ENCODE data around the gene HLA-DQB2.
A peak's percentile ranks its signal among the peaks of the same experiment; 100 is the strongest.
"Not testable (repeated sequence)": the region's sequence is repeated elsewhere in the genome, so short reads cannot be mapped to it uniquely, and the experiment has no call there.

HLA-DQB2 gene

DNA sequence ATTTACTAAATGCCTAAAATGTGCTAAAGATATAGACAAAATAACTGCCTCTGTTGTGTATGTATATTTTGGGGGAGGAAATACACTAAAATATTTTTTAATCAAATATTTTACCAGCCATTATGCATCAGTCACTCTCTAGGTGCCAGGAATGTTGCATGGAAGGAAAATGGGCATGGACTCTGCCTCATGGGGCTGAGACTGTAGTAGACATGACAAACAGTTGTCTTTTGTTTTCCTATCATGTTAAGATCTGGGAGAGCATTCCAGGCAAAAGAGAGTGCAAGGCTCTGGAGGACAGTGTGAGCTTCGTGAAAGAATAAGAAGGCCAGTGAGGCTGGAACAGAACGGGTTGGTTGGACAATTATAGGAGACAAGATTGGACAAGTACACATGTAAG is 27.0 kb upstream of the HLA-DQB2 start:
- Histone ChIP-seq H3F3A (ENCODE audit: insufficient read depth, low read length) (no peaks in the 10 kb centered on the region), H3K27me3 (replicated peaks; ENCODE audit: insufficient read depth, low read length) (peaks cover 9% of the 10 kb centered on the region; the same call in 1 of the 2 replicates), H3K36me3 (replicated peaks; ENCODE audit: insufficient read depth, low read length) (no peaks in the 10 kb centered on the region), H2AFZ (ENCODE audit: low read length) (no peak overlapping the region), H3K4me3 (ENCODE audit: low read length) (no peak overlapping the region), H3K79me2 (ENCODE audit: low read length) (no peaks in the 10 kb centered on the region), H3K9me3 (replicated peaks; ENCODE audit: insufficient read depth, low read length) (no peaks in the 10 kb centered on the region), H3K4me2 (ENCODE audit: low read depth, low read length) (no peak overlapping the region), H3K9me2 (replicated peaks; ENCODE audit: insufficient read depth, low read length) (no peaks in the 10 kb centered on the region), H3K4me1 (ENCODE audit: low read length) (no peaks in the 10 kb centered on the region), H4K20me1 (ENCODE audit: insufficient read depth, low read length) (no peaks in the 10 kb centered on the region), H3K9ac (ENCODE audit: low read length) (no peak overlapping the region), H3K27ac (ENCODE audit: low read length) (no peak overlapping the region)
- no peak for TF ChIP-seq CTCF (IDR thresholded peaks at IDR 0.05; ENCODE audit: low read length)
- no peak for TF ChIP-seq EZH2phosphoT487 (IDR thresholded peaks at IDR 0.05; ENCODE audit: low read length)
- no peak for TF ChIP-seq EZH2 (optimal IDR thresholded peaks at IDR 0.05; ENCODE audit: low read depth, low read length)
- DNase-seq, result no peak

- no peaks in the 10 kb centered on the region for H3K4me1 ChIP-seq (ENCODE audit: low read length)
- H3K4me3 ChIP-seq (ENCODE audit: low read length), result no peak overlapping the region
- no peaks in the 10 kb centered on the region for H3K79me2 ChIP-seq (ENCODE audit: low read length)
- H3K4me2 ChIP-seq (ENCODE audit: low read depth, low read length), result no peak overlapping the region
- no peak overlapping the region for H3K9ac ChIP-seq (ENCODE audit: low read length)
- H4K20me1 ChIP-seq (ENCODE audit: insufficient read depth, low read length), result no peaks in the 10 kb centered on the region
- TF ChIP-seq EZH2phosphoT487 (IDR thresholded peaks at IDR 0.05; ENCODE audit: low read length) (no peak), CTCF (IDR thresholded peaks at IDR 0.05; ENCODE audit: low read length) (peak; percentile 70)
- H3K36me3 ChIP-seq (replicated peaks; ENCODE audit: insufficient read depth, low read length), result no peaks in the 10 kb centered on the region
- no peak overlapping the region for H2AFZ ChIP-seq (ENCODE audit: low read length)
- no peaks in the 10 kb centered on the region for H3K9me3 ChIP-seq (replicated peaks; ENCODE audit: insufficient read depth, low read length)
- DNase-seq, result peak; percentile 69
- no peak overlapping the region for H3K27ac ChIP-seq (ENCODE audit: low read length)
- H3F3A ChIP-seq (ENCODE audit: insufficient read depth, low read length), result no peaks in the 10 kb centered on the region
- H3K9me2 ChIP-seq (replicated peaks; ENCODE audit: insufficient read depth, low read length), result no peaks in the 10 kb centered on the region
- H3K27me3 ChIP-seq (replicated peaks; ENCODE audit: insufficient read depth, low read length), result no peaks in the 10 kb centered on the region
These were observed 22.6 kb upstream of the HLA-DQB2 start for GRCh38 chr6:32785781-32786533.

GRCh38 chr6:32782923-32783322 is 19.6 kb upstream of the HLA-DQB2 start:
- DNase-seq; H2AFZ ChIP-seq (ENCODE audit: low read length); H4K20me1 ChIP-seq (ENCODE audit: insufficient read depth, low read length); H3K27me3 ChIP-seq (replicated peaks; ENCODE audit: insufficient read depth, low read length); H3K79me2 ChIP-seq (ENCODE audit: low read length); H3K36me3 ChIP-seq (replicated peaks; ENCODE audit: insufficient read depth, low read length); H3K4me1 ChIP-seq (ENCODE audit: low read length); H3K9ac ChIP-seq (ENCODE audit: low read length); H3F3A ChIP-seq (ENCODE audit: insufficient read depth, low read length); H3K9me2 ChIP-seq (replicated peaks; ENCODE audit: insufficient read depth, low read length); H3K9me3 ChIP-seq (replicated peaks; ENCODE audit: insufficient read depth, low read length); H3K4me3 ChIP-seq (ENCODE audit: low read length); H3K27ac ChIP-seq (ENCODE audit: low read length); H3K4me2 ChIP-seq (ENCODE audit: low read depth, low read length): not testable (repeated sequence)

DNA sequence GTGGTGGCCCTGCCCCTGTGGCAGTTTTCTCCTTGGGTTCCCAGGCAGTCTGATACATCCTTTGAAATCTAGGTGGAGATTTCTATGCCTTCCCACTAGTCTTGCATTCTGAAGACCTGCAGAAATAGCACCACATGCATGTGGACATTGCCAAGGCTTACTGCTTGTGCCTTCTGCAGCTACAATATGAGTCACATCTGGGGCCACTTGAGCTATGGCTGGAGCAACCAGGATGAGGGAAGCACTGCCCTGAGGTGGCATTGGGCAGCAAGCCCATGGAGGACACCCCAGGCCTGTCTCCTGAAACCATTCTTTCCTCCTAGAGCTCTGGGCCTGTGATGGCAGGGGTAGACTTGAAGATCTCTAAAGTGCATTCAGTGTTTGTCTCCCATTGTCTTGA is 15.7 kb upstream of the HLA-DQB2 start:
- H3K27ac ChIP-seq (ENCODE audit: low read length), result no peak overlapping the region
- no peaks in the 10 kb centered on the region for H3F3A ChIP-seq (ENCODE audit: insufficient read depth, low read length)
- DNase-seq, result no peak
- no peaks in the 10 kb centered on the region for H3K36me3 ChIP-seq (replicated peaks; ENCODE audit: insufficient read depth, low read length)
- H3K9me3 ChIP-seq (replicated peaks; ENCODE audit: insufficient read depth, low read length), result no peaks in the 10 kb centered on the region
- no peaks in the 10 kb centered on the region for H3K27me3 ChIP-seq (replicated peaks; ENCODE audit: insufficient read depth, low read length)
- H4K20me1 ChIP-seq (ENCODE audit: insufficient read depth, low read length), result no peaks in the 10 kb centered on the region
- H3K79me2 ChIP-seq (ENCODE audit: low read length), result no peaks in the 10 kb centered on the region
- no peak overlapping the region for H2AFZ ChIP-seq (ENCODE audit: low read length)
- H3K9me2 ChIP-seq (replicated peaks; ENCODE audit: insufficient read depth, low read length), result no peaks in the 10 kb centered on the region
- no peak overlapping the region for H3K4me2 ChIP-seq (ENCODE audit: low read depth, low read length)
- TF ChIP-seq EZH2phosphoT487 (IDR thresholded peaks at IDR 0.05; ENCODE audit: low read length) (no peak), CTCF (IDR thresholded peaks at IDR 0.05; ENCODE audit: low read length) (no peak), EZH2 (optimal IDR thresholded peaks at IDR 0.05; ENCODE audit: low read depth, low read length) (no peak)
- no peaks in the 10 kb centered on the region for H3K4me1 ChIP-seq (ENCODE audit: low read length)
- no peak overlapping the region for H3K9ac ChIP-seq (ENCODE audit: low read length)
- no peak overlapping the region for H3K4me3 ChIP-seq (ENCODE audit: low read length)
